ENCODE measurements around the gene COX6A2. TPM values are rescaled to one million over a fixed set of nuclear protein-coding genes. Genes with fewer than 3 reads are reported as not detected.
"Not testable (repeated sequence)": the region's sequence is repeated elsewhere in the genome, so short reads cannot be mapped to it uniquely, and the experiment has no call there.

COX6A2 gene
- total and polyA plus RNA-seq, 2 experiments from 2014 or later: 1.7 TPM; not detected in 1

GRCh38 chr16:31421587-31421986 lies 6.6 kb downstream of the COX6A2 start:
- Histone ChIP-seq H3K4me1 (ENCODE audit: insufficient read depth) (no peaks in the 10 kb centered on the region), H3K9me3 (ENCODE audit: low read depth) (no peaks in the 10 kb centered on the region), H3K4me2 (no peak overlapping the region), H4K20me1 (ENCODE audit: insufficient read depth, poor library complexity, severe bottlenecking) (no peaks in the 10 kb centered on the region), H3K9me2 (replicated peaks; ENCODE audit: insufficient read depth) (no peaks in the 10 kb centered on the region), H3K27ac (no peak overlapping the region), H3K36me3 (replicated peaks; ENCODE audit: insufficient read depth, low read depth) (no peaks in the 10 kb centered on the region), H3K27me3 (peaks cover 3% of the 10 kb centered on the region), H3K4me3 (no peak overlapping the region), H2AFZ (no peak overlapping the region), H3K79me2 (no peaks in the 10 kb centered on the region)
- 82% methylated on average over 6 of the region's 6 CpGs for WGBS (ENCODE audit: low lambda C conversion rate, missing lambda C conversion rate)
- TF ChIP-seq CTCF (IDR thresholded peaks at IDR 0.05; ENCODE audit: poor library complexity) (no peak), EZH2 (IDR thresholded peaks at IDR 0.05; ENCODE audit: borderline replicate concordance) (no peak), EZH2phosphoT487 (IDR thresholded peaks at IDR 0.05; ENCODE audit: low read depth, severe bottlenecking, unreplicated experiment) (no peak)
- no peak for DNase-seq (ENCODE audit: low spot score)

GRCh38 chr16:31420037-31420436 lies 8.1 kb downstream of the COX6A2 start:
- Histone ChIP-seq H3K4me3 (no peak overlapping the region), H2AFZ (no peak overlapping the region), H3K9me3 (ENCODE audit: low read depth) (no peaks in the 10 kb centered on the region), H4K20me1 (ENCODE audit: insufficient read depth, poor library complexity, severe bottlenecking) (no peaks in the 10 kb centered on the region), H3K79me2 (no peaks in the 10 kb centered on the region), H3K9me2 (replicated peaks; ENCODE audit: insufficient read depth) (no peaks in the 10 kb centered on the region), H3K36me3 (replicated peaks; ENCODE audit: insufficient read depth, low read depth) (no peaks in the 10 kb centered on the region), H3K27ac (no peak overlapping the region), H3K4me2 (no peak overlapping the region), H3K4me1 (ENCODE audit: insufficient read depth) (no peaks in the 10 kb centered on the region), H3K27me3 (peaks cover 3% of the 10 kb centered on the region)
- DNase-seq (ENCODE audit: low spot score): no peak
- TF ChIP-seq EZH2phosphoT487 (IDR thresholded peaks at IDR 0.05; ENCODE audit: low read depth, severe bottlenecking, unreplicated experiment) (no peak), EZH2 (IDR thresholded peaks at IDR 0.05; ENCODE audit: borderline replicate concordance) (no peak), CTCF (IDR thresholded peaks at IDR 0.05; ENCODE audit: poor library complexity) (no peak)
- WGBS (ENCODE audit: low lambda C conversion rate, missing lambda C conversion rate): 90% methylated on average over 3 of the region's 3 CpGs

GRCh38 chr16:31417916-31418315 lies 10.2 kb downstream of the COX6A2 start:
- WGBS (ENCODE audit: low lambda C conversion rate, missing lambda C conversion rate): 90% methylated on average over 5 of the region's 5 CpGs

DNA sequence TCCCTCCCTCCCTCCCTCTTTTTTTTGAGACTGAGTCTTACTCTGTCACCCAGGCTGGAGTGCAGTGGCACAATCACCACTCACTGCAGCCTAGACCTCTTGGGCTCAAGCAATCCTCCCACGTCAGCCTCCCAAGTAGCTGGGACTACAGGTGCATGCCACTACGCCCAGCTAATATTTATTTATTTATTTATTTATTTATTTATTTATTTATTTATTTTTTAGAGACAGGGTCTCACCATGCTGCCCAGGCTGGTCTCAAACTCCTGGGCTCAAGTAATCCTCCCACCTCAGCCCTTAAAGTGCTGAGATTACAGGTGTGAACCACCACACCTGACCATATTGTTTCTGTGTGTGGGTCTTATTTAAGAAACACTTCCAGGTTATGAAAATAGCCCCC lies 11.1 kb downstream of the COX6A2 start:
- H4K20me1 ChIP-seq (ENCODE audit: insufficient read depth, poor library complexity, severe bottlenecking); H3K79me2 ChIP-seq; H3K4me2 ChIP-seq; H3K4me1 ChIP-seq (ENCODE audit: insufficient read depth); H3K27ac ChIP-seq; H3K36me3 ChIP-seq (replicated peaks; ENCODE audit: insufficient read depth, low read depth); DNase-seq (ENCODE audit: low spot score); H3K9me2 ChIP-seq (replicated peaks; ENCODE audit: insufficient read depth); H3K27me3 ChIP-seq; H2AFZ ChIP-seq; H3K9me3 ChIP-seq (ENCODE audit: low read depth); H3K4me3 ChIP-seq: not testable (repeated sequence)
- 83% methylated on average over 2 of the region's 2 CpGs for WGBS (ENCODE audit: low lambda C conversion rate, missing lambda C conversion rate)

More at GRCh38 chr16:31417916-31418315, 10.2 kb downstream of the COX6A2 start:
- Histone ChIP-seq H3K79me2 (no peaks in the 10 kb centered on the region), H3K4me2 (no peak overlapping the region), H3K9me2 (replicated peaks; ENCODE audit: insufficient read depth) (no peaks in the 10 kb centered on the region), H3K4me3 (no peak overlapping the region), H3K27ac (no peak overlapping the region), H2AFZ (no peak overlapping the region), H3K27me3 (peaks cover under 1% of the 10 kb centered on the region), H4K20me1 (ENCODE audit: insufficient read depth, poor library complexity, severe bottlenecking) (no peaks in the 10 kb centered on the region), H3K9me3 (ENCODE audit: low read depth) (no peaks in the 10 kb centered on the region), H3K4me1 (ENCODE audit: insufficient read depth) (no peaks in the 10 kb centered on the region), H3K36me3 (replicated peaks; ENCODE audit: insufficient read depth, low read depth) (no peaks in the 10 kb centered on the region)
- TF ChIP-seq CTCF (IDR thresholded peaks at IDR 0.05; ENCODE audit: poor library complexity) (no peak), EZH2phosphoT487 (IDR thresholded peaks at IDR 0.05; ENCODE audit: low read depth, severe bottlenecking, unreplicated experiment) (no peak), EZH2 (IDR thresholded peaks at IDR 0.05; ENCODE audit: borderline replicate concordance) (no peak)
- DNase-seq (ENCODE audit: low spot score): no peak

Measured in hepatocyte (in vitro differentiated cells).